OCI-LY3 (cell line): ENCODE measurements around the gene MED23.

ENCODE experiments used
- H2AFZ ChIP-seq: fragments of 200-600, 300-600 bp; shearing (Covaris generic); 2 replicates; pipeline ENCODE4 v1.6.0; 2014; ENCODE audit warnings: antibody characterized with exemption, low read depth, low read length
- H3K27ac ChIP-seq: fragments of 200-600, 300-600 bp; sonication (generic); 2 replicates; pipeline ENCODE4 v1.5.1; 2014; ENCODE audit warnings: mild to moderate bottlenecking, low read length, moderate library complexity, mixed read lengths
- H3K27me3 ChIP-seq: fragments of 200-600, 300-600 bp; sonication (generic); 2 replicates; pipeline ENCODE4 v1.6.1; 2014; ENCODE audit warnings: low read depth, low read length, mixed read lengths
- H3K36me3 ChIP-seq: fragments of 200-600, 300-600 bp; sonication (generic); replicated peaks from 2 replicates; pipeline ENCODE3; 2014; ENCODE audit warnings: low read depth, low read length, mixed read lengths
- H3K4me1 ChIP-seq: fragments of 300-600, 200-600 bp; sonication (generic); 2 replicates; pipeline ENCODE4 v1.6.1; 2014; ENCODE audit warnings: low read length, mixed read lengths
- H3K4me2 ChIP-seq: fragments of 200-600, 300-600 bp; sonication (generic); 2 replicates; pipeline ENCODE4 v1.6.1; 2014; ENCODE audit warnings: low read length, mixed read lengths
- H3K4me3 ChIP-seq: fragments of 300-600, 200-600 bp; sonication (generic); 2 replicates; pipeline ENCODE4 v1.5.1; 2014; ENCODE audit warnings: antibody characterized with exemption, mild to moderate bottlenecking, low read length, moderate library complexity
- H3K79me2 ChIP-seq: fragments of 300-600, 200-600 bp; shearing (Covaris generic); 2 replicates; pipeline ENCODE4 v1.6.1; 2014; ENCODE audit warnings: mild to moderate bottlenecking, low read length, mixed read lengths
- H3K9ac ChIP-seq: fragments of 300-600, 200-600 bp; shearing (Covaris generic); 2 replicates; pipeline ENCODE4 v1.6.0; 2014; ENCODE audit warnings: mild to moderate bottlenecking, low read length, moderate library complexity
- H3K9me3 ChIP-seq: fragments of 200-600, 300-600 bp; shearing (Covaris generic); 2 replicates; pipeline ENCODE4 v1.6.1; 2014; ENCODE audit warnings: low read length, mixed read lengths; ENCODE audit not compliant: insufficient read depth
- H4K20me1 ChIP-seq: fragments of 200-600, 300-600 bp; sonication (generic); 2 replicates; pipeline ENCODE4 v1.6.1; 2016; ENCODE audit warnings: low read length, mixed read lengths; ENCODE audit not compliant: insufficient read depth
- CTCF ChIP-seq: fragments of 200-600, 300-600 bp; sonication (generic); IDR thresholded peaks from 2 replicates; pipeline ENCODE4 v1.5.1; 2014; ENCODE audit warnings: antibody characterized with exemption, low read length, low read depth
- EZH2phosphoT487 ChIP-seq: fragments of 200-600 bp; shearing (Covaris generic); IDR thresholded peaks from 2 replicates; pipeline ENCODE4 v1.6.1; 2018; ENCODE audit warnings: antibody characterized with exemption, mixed run types, low read depth

The MED23 gene

GRCh38 chr6:131565056-131565455 is 63.0 kb downstream of the MED23 start:
- H3K27me3 ChIP-seq, result no peaks in the 10 kb centered on the region
- TF ChIP-seq EZH2phosphoT487, result no peak
- no peaks in the 10 kb centered on the region for H3K4me1 ChIP-seq
- H3K4me2 ChIP-seq, result no peak overlapping the region
- H3K9ac ChIP-seq, result no peak overlapping the region
- H3K79me2 ChIP-seq, result no peaks in the 10 kb centered on the region
- no peaks in the 10 kb centered on the region for H4K20me1 ChIP-seq
- no peaks in the 10 kb centered on the region for H3K36me3 ChIP-seq
- no peak overlapping the region for H2AFZ ChIP-seq
- H3K4me3 ChIP-seq, result no peak overlapping the region
- no peak overlapping the region for H3K27ac ChIP-seq
- no peaks in the 10 kb centered on the region for H3K9me3 ChIP-seq

- Histone ChIP-seq H3K4me1 (no peaks in the 10 kb centered on the region), H4K20me1 (no peaks in the 10 kb centered on the region), H3K9ac (no peak overlapping the region), H3K36me3 (no peaks in the 10 kb centered on the region), H3K4me2 (no peak overlapping the region), H3K4me3 (no peak overlapping the region), H3K27ac (no peak overlapping the region), H3K79me2 (no peaks in the 10 kb centered on the region), H3K27me3 (no peaks in the 10 kb centered on the region), H3K9me3 (no peaks in the 10 kb centered on the region), H2AFZ (no peak overlapping the region)
- TF ChIP-seq EZH2phosphoT487, result no peak
- no peak for TF ChIP-seq CTCF
These were observed 65.9 kb downstream of the MED23 start for GRCh38 chr6:131561925-131562707.

GRCh38 chr6:131558922-131559321 is 69.1 kb downstream of the MED23 start:
- Histone ChIP-seq H3K27ac (no peak overlapping the region), H3K27me3 (no peaks in the 10 kb centered on the region), H3K36me3 (no peaks in the 10 kb centered on the region), H3K79me2 (no peaks in the 10 kb centered on the region), H2AFZ (no peak overlapping the region), H4K20me1 (no peaks in the 10 kb centered on the region), H3K4me1 (no peaks in the 10 kb centered on the region), H3K9me3 (no peaks in the 10 kb centered on the region), H3K4me2 (no peak overlapping the region), H3K4me3 (no peak overlapping the region), H3K9ac (no peak overlapping the region)
- no peak for TF ChIP-seq CTCF
- TF ChIP-seq EZH2phosphoT487, result no peak

GRCh38 chr6:131555992-131556391 is 72.0 kb downstream of the MED23 start:
- Histone ChIP-seq H3K9me3 (no peaks in the 10 kb centered on the region), H3K27ac (no peak overlapping the region), H3K4me3 (no peak overlapping the region), H3K79me2 (no peaks in the 10 kb centered on the region), H4K20me1 (no peaks in the 10 kb centered on the region), H3K4me2 (no peak overlapping the region), H3K27me3 (no peaks in the 10 kb centered on the region), H3K4me1 (no peaks in the 10 kb centered on the region), H3K9ac (no peak overlapping the region), H3K36me3 (no peaks in the 10 kb centered on the region), H2AFZ (no peak overlapping the region)
- TF ChIP-seq EZH2phosphoT487 (no peak), CTCF (no peak)
